Head of caudate nucleus (tissue), 42 donors: ENCODE results near the gene RNF208.

Experiments
- DNase-seq, 42 donors: peaks; one replicate each; pipeline versions ENCODE4 v3.0.0 to v3.0.0-alpha.2; 2020 to 2021; ENCODE audit warnings: mixed read lengths in 7 of 42
- intact Hi-C: fragments of 100-400 bp; cut with DNase I; formaldehyde crosslinking; loops from one replicate; pipeline ENCODE4 v1.15.0; 2022

RNF208 gene

DNA sequence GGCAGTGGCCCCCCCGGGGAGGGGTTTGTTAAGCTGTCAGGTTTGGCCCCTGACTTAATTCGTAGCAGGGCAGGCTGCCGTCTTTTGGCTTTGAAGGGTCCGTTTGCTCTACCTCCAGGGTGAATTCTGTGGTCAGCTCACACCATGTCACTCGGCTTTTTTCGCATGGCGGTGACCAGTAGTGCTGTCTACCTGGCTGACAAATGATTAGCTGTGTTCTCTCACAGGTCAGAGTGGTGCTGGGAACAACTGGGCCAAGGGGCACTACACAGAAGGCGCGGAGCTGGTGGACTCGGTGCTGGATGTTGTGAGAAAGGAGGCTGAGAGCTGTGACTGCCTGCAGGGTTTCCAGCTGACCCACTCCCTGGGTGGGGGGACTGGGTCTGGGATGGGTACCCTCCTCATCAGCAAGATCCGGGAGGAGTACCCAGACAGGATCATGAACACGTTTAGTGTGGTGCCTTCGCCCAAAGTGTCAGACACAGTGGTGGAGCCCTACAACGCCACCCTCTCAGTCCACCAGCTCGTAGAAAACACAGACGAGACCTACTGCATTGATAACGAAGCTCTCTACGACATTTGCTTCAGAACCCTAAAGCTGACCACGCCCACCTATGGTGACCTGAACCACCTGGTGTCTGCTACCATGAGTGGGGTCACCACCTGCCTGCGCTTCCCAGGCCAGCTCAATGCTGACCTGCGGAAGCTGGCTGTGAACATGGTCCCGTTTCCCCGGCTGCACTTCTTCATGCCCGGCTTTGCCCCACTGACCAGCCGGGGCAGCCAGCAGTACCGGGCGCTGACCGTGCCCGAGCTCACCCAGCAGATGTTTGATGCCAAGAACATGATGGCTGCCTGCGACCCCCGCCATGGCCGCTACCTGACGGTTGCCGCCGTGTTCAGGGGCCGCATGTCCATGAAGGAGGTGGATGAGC is 20.5 kb upstream of the RNF208 start:
- intact Hi-C loops, result no loop called here
- DNase-seq, result no peak

DNA sequence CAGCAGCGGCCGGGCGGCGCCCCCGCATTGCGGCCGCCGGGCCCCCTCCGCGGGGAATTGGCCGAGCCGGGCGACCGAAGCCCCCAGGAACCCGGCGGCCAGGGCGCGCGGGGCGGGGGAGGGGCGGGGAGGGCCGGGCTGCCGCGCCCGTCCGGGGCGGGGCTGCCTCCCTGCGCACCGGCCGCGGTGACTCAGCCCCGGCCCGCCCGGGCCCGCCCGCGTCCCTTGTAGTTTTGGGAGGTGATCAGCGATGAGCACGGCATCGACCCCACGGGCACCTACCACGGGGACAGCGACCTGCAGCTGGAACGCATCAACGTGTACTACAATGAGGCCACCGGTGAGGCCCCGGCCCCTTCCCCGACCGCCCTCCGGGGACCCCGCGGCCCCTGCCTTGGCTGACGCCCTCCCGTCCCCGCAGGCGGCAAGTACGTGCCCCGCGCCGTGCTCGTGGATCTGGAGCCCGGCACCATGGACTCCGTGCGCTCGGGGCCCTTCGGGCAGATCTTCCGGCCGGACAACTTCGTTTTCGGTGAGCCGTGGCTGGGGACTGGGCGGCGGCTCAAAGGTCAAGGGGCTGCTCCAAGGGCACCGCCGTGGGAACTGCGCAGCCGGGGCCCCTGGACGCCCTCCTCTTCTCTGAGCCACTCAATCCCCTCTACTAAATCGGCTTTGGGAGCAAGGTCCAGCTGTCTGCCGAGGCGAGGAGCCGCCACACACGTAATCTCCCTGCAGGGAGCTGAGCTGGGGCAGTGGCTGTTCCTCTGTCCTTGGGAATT is 19.6 kb upstream of the RNF208 start:
- DNase-seq, result peak in 33 of 42 donors; percentile 37 to 83 (median 58)
- intact Hi-C loops, result loop anchor here (2.0 kb wide), 1 partner anchor 13 kb away; the partner anchor contains the start of gene NELFB

DNA sequence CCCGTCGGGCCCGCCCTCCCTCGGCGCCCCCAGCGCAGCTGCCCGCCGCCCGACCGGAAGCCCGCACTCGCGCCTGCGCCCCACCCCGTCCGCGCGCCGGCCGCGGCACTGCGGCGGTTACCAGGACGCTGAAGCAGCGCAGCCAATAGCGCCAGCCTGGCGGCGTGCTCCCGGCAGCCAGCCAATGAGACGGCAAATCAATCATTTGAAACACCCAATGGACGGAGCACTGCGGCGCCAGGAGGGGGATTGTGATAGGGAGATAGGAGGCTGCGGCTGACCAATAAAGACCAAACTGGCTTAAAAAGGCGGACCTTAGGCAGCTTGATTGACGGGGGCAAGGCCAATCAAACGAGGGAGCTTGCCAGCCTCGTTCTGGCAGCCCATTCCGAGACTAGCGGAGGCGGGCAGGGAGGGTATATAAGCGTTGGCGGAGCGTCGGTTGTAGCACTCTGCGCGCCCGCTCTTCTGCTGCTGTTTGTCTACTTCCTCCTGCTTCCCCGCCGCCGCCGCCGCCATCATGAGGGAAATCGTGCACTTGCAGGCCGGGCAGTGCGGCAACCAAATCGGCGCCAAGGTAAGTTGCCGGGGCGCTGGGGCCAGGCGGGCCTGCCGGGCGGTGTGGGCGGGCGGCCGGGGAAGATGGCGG is 18.9 kb upstream of the RNF208 start, which contains the start of gene TUBB4B:
Gene TUBB4B (plus strand): TSS at position 447 of the 649 bp plus-strand sequence. CDS start 74 bp downstream, at position 521.
- DNase-seq, result peak; percentile 97 to 100 (median 99)
- intact Hi-C loops, result loop anchor here (2.0 kb wide), 1 partner anchor 14 kb away; the partner anchor contains the start of gene NELFB

DNA sequence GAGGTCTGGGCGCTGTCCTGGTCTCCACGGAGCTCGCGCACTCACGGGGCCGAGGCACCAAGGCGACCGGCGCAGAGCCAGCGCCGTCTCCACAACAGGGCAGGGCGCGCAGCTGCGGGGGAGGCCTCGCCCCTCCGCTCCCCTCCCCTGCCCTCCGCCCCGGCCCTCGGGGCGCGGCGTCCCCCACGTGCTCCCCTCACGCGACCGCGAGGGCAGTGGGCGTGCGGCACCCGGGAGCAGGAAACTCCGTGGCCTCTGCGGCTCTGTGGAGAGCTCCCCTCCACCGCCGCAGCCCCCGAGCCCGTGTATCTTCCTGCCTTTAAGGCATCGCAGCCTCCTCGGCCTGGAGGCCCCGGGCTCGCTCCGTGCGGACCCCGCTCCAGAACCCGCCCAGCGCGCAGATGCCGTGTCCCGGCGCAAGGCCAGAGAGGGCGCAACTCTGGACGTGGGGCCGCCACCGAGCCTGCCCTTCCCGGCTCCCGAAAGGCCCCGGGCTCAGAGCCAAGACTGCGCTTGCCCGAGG is 18.3 kb upstream of the RNF208 start:
- DNase-seq, result peak; percentile 46 to 89 (median 80)
- intact Hi-C loops, result loop anchor here (2.0 kb wide), 1 partner anchor 14 kb away; the partner anchor contains the start of gene NELFB

DNA sequence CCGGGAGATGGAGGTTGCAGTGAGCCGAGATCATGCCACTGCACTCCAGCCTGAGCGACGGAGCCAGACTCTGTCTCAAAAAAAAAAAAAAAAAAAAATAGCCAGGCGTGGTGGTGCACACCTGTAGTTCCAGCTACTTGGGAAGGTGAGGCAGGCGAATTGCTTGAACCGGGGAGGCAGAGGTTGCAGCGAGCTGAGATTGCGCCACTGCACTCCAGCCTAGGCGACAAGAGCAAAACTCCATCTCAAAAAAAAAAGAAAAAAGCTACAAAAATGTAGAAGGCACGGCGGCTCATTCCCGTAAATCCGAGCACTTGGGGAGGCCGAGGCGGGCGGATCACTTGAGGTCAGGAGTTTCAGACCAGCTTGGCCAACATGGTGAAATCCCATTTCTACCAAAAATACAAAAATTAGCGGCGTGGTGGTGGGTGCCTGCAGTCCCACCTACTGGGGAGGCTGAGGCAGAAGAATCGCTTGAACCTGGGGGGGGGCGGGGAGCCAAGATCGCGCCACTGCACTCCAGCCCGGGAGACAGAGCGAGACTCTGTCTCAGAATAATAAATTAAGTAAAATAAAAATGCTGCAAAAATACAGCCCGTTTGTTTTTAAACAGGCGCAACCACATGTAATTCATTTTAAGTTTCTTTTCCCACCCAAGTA is 17.6 kb upstream of the RNF208 start:
- intact Hi-C loops, result loop anchor here (2.0 kb wide), 1 partner anchor 15 kb away; the partner anchor contains the start of gene NELFB
- DNase-seq, result peak in 5 of 42 donors; percentile 30 to 52 (median 41)

DNA sequence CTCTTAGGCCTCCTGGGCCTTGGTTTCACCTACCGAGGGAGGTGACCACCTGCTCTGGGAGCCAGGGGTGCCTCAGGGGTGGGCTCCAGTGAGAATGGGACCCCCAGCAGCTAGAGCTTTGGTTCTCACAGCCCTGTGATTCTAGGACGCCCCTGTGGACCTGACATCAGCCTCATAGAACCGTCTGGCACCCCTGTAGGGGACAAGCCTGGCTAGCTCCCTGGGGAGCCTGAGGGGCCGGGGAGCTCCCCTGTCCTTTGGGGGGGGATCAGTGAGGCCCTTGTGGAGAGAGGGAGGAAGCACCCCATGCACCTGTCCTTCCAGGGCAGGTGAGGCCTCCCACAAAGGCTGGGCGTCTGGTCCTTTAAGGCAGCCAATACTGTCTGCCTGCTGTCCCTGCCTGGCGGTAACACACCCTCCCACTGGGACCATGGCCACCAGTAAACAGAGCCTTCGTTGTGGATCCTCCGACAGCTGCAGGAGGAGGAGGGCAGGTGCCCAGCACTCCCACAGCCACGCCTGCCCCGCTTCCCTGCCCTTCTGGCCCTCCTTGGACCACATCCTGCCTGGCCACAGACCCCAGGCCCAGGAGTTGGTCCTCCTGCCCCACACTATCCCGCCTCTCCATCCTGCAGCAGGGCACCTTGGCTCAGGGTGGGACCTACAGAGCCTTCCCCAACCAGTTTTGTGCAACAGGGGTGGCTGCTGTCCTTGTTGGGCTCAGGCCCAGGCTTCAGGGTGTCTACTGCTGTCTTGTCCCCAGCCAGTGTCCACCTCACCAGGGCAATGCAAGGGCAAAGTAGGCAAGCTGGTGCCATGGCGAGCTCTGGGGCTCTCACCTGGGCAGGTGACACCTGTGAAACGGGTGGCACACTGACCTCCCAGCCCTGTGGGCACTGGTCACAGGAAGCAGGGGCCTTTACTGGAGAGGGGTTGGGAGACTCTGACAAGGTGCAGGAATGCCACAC is 16.0 kb upstream of the RNF208 start:
- peak; percentile 48 to 90 (median 76) for DNase-seq
- intact Hi-C loops, result no loop called here

GRCh38 chr9:137236936-137237421 is 14.9 kb upstream of the RNF208 start:
- intact Hi-C loops, result no loop called here
- DNase-seq, result peak in 1 of 42 donors; percentile 46

- intact Hi-C loops, result no loop called here
- DNase-seq, result peak; percentile 72 to 93 (median 86)
Measured at GRCh38 chr9:137236238-137236935, 14.3 kb upstream of the RNF208 start.

DNA sequence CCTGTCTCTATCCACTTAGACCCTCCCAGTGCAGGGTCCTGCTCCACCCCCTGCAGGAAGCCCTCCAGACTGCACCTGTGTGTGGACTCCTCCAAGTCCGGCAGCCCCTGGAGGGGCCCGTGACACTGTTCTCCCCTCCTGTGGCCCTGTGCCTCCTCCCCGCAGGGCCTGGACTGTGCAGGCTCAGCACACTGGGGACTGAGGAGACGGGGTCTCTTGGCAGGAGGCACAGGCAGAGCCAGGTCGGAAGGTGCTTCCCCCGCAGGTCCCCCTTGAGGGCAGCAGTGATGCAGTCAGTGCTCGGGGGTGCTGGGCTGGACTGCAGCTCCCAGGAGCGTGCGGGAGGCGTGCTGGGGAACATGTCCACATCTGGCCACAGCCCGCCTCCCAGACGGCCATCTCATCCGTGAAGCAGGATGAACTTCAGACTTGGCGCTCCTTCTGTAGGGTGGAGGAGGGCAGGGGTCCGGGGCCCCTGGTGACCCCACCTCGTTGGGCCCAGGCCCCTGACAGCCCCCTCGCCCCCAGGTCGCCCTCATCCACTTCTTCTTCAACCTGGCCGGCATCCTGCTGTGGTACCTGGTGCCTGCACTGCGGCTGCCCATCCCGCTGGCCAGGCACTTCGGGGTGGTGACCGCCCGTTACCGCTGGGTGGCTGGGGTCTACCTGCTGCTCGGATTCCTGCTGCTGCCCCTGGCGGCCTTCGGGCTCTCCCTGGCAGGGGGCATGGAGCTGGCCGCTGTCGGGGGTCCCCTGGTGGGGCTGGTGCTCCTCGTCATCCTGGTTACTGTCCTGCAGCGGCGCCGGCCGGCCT is 13.6 kb upstream of the RNF208 start:
- no peak for DNase-seq
- intact Hi-C loops, result no loop called here

GRCh38 chr9:137234758-137235423 is 12.9 kb upstream of the RNF208 start:
- no peak for DNase-seq
- intact Hi-C loops, result no loop called here

DNA sequence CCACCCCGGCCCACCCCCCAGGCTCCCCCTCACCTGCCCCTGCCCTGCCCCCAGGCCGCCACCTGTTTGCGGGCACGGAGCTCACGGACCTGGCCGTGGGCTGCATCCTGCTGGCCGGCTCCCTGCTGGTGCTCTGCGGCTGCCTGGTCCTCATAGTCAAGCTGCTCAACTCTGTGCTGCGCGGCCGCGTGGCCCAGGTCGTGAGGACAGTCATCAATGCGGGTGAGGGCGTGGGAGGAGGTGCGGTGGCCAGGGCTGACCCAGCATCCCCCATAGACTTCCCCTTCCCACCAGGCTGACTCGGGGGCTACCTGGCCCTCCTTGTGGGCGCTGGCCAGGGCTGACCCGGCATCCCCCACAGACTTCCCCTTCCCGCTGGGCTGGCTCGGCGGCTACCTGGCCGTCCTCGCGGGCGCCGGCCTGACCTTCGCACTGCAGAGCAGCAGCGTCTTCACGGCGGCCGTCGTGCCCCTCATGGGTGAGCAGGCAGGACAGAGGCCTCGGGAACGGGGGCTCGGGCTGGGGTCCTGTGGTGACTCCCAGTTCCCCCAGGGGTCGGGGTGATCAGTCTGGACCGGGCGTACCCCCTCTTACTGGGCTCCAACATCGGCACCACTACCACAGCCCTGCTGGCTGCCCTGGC is 12.1 kb upstream of the RNF208 start:
- intact Hi-C loops, result no loop called here
- DNase-seq, result no peak

DNA sequence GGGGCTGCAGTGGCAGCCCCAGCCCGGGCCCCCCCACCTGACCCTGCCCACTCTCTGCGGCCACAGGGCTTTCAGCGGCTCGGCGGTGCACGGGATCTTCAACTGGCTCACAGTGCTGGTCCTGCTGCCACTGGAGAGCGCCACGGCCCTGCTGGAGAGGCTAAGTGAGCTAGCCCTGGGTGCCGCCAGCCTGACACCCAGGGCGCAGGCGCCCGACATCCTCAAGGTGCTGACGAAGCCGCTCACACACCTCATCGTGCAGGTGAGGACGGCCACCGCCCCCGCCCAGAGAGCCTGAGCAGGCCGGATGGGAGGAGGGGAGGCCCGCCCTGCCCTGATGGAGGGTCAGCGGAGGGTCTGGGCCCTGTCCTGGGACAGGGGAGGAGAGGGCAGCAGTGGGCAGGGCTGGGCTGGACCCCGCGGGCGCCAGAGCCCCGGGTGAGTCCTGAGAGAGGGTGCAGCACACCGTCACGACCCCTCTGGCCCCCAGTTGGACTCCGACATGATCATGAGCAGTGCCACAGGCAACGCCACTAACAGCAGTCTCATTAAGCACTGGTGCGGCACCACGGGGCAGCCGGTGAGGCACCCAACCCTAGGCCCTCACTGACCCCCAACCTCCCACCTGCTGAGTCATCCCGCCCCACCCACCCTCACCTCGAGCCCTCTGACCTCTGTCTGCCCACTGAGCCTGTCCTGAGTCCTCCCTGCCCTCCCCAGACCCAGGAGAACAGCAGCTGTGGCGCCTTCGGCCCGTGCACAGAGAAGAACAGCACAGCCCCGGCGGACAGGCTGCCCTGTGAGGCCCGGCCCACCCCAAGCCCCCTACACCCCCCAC is 11.3 kb upstream of the RNF208 start:
- no peak for DNase-seq
- intact Hi-C loops, result no loop called here

DNA sequence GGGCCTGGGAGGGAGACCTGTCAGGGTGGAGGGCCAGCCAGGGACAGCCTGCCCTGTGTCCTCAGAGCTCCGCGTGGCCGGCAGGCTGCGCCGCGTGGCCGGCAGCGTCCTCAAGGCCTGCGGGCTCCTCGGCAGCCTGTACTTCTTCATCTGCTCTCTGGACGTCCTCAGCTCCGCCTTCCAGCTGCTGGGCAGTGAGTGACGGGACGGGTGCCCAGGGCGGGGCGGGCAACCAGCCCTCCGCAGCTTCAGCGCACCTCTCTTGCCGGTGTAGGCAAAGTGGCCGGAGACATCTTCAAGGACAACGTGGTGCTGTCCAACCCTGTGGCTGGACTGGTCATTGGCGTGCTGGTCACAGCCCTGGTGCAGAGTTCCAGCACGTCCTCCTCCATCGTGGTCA is 10.5 kb upstream of the RNF208 start:
- intact Hi-C loops, result no loop called here
- no peak for DNase-seq

- DNase-seq, result no peak
- intact Hi-C loops, result no loop called here
Measured at GRCh38 chr9:137232101-137232500, 10.1 kb upstream of the RNF208 start.
